Heart left ventricle (tissue), 13 donors: ENCODE data around the gene TMBIM1.

Source experiments
- CTCF ChIP-seq, 12 donors: fragments of 200-600 bp; sonication (generic) in 4 of 12; IDR thresholded peaks; one replicate each; pipeline versions ENCODE4 v1.5.0 to v1.8.0; 2018 to 2022; ENCODE audit warnings: antibody characterized with exemption in 12 of 12, mild to moderate bottlenecking in 5 of 12
- POLR2A ChIP-seq, 2 donors: fragments of 450-650 bp; IDR thresholded peaks; one replicate each; pipeline ENCODE4 v1.6.1; 2017; ENCODE audit warnings: antibody characterized with exemption in 2 of 2, mild to moderate bottlenecking in 2 of 2, moderate library complexity in 2 of 2
- donor health status: ischemic (EF 13 %, LVEDD 7.1; RV severe dilation, severe dysfunction).
- donor health status: DM: no; HTN: yes; CAD: no.
- donor health status: DM: no; HTN: no; CAD: no.
- donor health status: ischemic (EF 25% LVEDD 6.9; RV normal size, moderate dysfunction).
- donor health status: ischemic (EF 25% LVEDD 5.7; RV mildly dilated, moderate dysfunction).
- donor health status: ischemic (EF 35%, LVEDD 5.7; RV mildly dilated, moderate dysfunction).
- donor health status: nonischemic (EF 11% LVEDD 7.7; RV severe dilation, severe dysfunction).
- donor health status: DM: yes; HTN: yes; CAD: no.
- donor health status: PGD.
- donor health status: ischemic (EF 29% LVEDD 5.4; RV normal size, mild dysfunction).
- donor health status: nonischemic (EF 23%, LVEDD 6.1; RV moderate dilation, normal function).

GRCh38 chr2:218229851-218230250 lies 62.5 kb downstream of the TMBIM1 start:
- TF ChIP-seq CTCF (IDR thresholded peaks at IDR 0.05): no peak
- TF ChIP-seq POLR2A (IDR thresholded peaks at IDR 0.05): no peak
